D721Med (cell line): ENCODE results near the gene LPXN.
A peak's percentile ranks its signal among the peaks of the same experiment; 100 is the strongest.

Experiments used
- DNase-seq: peaks from one replicate; pipeline ENCODE4 v3.0.0; 2011; ENCODE audit warnings: low spot score; ENCODE audit not compliant: insufficient read length
- FAIRE-seq: peaks from 2 replicates; lab custom pipeline; 2011; peaks lifted over from hg19 to GRCh38; lab: Jason Lieb, UNC
- CTCF ChIP-seq: IDR thresholded peaks from 2 replicates; pipeline ENCODE4 v1.5.1; 2012; ENCODE audit warnings: mild to moderate bottlenecking, control low read depth; ENCODE audit not compliant: insufficient read depth; ENCODE audit errors: missing control alignments

Gene LPXN

GRCh38 chr11:58575377-58576020 is at the start of gene LPXN:
Gene LPXN, minus strand, starts transcription at chr11:58575856. Its CDS starts 84 bp downstream, at chr11:58575772.
- FAIRE-seq (no peak), DNase-seq (no peak)
- TF ChIP-seq CTCF, result no peak

- TF ChIP-seq CTCF, result no peak
- DNase-seq (no peak), FAIRE-seq (no peak)
Observed at GRCh38 chr11:58625086-58625485, 49.4 kb upstream of the LPXN start.

DNA sequence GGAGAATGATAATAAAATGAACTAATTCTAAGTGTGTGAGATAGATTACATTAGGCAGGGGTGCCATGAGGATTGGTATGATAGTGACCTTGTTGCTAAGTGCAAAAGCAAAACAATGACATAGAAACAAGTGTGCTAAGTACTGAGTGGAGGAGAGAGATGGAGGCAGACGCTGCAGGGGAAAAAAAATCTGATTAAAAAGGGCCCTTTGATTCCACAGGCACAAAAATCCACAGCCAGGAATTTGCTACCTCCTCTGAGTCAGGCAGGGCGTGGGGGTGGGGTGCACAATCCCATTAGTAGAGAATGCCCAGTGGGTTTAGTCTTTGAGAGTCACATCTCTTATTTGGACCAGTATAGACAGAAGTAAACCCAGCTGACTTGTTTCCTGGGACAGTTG is 46.7 kb upstream of the LPXN start, which contains the start of gene CNTF:
Gene CNTF (plus strand): TSS at position 322 of the 400 bp plus-strand sequence. CDS start 88 bp downstream, outside the sequence.
- TF ChIP-seq CTCF, result no peak
- DNase-seq, result no peak
- no peak for FAIRE-seq

DNA sequence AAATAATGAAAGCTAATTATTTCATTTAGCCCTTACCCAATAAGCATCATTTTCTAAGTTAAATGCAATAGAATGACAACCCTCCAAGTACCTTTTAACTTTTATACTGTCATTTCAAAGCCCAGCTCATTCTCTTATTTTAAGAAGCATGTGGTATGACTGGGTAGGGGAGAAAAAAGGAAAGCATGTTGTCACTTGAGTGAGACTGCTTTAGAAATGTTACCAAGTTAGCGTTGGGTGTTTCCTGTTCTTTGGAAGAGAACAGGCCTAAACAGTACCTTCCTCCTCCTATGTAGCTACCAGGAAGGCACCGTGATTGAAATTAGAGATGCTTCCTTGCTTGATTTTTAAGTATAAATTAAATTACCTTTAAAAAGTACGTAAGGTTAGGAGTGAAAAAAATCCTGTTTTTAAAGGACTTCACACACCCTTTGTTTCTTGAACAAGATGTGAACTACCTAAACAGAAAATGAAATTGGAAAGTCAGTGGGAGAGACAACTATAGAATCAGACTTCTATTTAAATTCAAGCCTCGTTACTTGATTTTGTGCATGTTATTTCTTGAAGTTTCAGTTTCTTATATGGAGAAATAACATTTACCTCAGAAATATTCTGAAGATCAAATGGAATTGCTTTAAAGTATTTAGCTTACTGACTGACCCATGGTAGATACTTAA is 46.1 kb upstream of the LPXN start:
- TF ChIP-seq CTCF, result no peak
- DNase-seq, result no peak
- no peak for FAIRE-seq

- FAIRE-seq (no peak), DNase-seq (no peak)
- peak; percentile 27 for TF ChIP-seq CTCF
Observed at GRCh38 chr11:58617976-58618557, 42.4 kb upstream of the LPXN start.

- DNase-seq, result no peak
- no peak for FAIRE-seq
- TF ChIP-seq CTCF, result no peak
Observed at GRCh38 chr11:58616594-58616993, 40.9 kb upstream of the LPXN start.
